ENCODE results near the gene IL17A. TPM values are rescaled to one million over a fixed set of nuclear protein-coding genes. Genes with fewer than 3 reads are reported as not detected.

Gene IL17A
- not detected in 2 replicates for total RNA-seq

DNA sequence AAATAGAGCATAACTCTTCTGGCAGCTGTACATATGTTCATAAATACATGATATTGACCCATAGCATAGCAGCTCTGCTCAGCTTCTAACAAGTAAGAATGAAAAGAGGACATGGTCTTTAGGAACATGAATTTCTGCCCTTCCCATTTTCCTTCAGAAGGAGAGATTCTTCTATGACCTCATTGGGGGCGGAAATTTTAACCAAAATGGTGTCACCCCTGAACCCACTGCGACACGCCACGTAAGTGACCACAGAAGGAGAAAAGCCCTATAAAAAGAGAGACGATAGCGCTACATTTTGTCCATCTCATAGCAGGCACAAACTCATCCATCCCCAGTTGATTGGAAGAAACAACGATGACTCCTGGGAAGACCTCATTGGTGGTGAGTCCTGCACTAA lies at the start of gene IL17A:
Gene IL17A (plus strand): TSS at position 301 of the 400 bp plus-strand sequence. CDS start 57 bp downstream, at position 358.
- intact Hi-C loops (cut with micrococcal nuclease): no loop called here

GRCh38 chr6:52136934-52137467 lies 49.2 kb upstream of the IL17A start:
- intact Hi-C loops (cut with micrococcal nuclease): no loop called here

- intact Hi-C loops (cut with micrococcal nuclease): no loop called here
Observed at GRCh38 chr6:52138284-52138683, 47.9 kb upstream of the IL17A start.

DNA sequence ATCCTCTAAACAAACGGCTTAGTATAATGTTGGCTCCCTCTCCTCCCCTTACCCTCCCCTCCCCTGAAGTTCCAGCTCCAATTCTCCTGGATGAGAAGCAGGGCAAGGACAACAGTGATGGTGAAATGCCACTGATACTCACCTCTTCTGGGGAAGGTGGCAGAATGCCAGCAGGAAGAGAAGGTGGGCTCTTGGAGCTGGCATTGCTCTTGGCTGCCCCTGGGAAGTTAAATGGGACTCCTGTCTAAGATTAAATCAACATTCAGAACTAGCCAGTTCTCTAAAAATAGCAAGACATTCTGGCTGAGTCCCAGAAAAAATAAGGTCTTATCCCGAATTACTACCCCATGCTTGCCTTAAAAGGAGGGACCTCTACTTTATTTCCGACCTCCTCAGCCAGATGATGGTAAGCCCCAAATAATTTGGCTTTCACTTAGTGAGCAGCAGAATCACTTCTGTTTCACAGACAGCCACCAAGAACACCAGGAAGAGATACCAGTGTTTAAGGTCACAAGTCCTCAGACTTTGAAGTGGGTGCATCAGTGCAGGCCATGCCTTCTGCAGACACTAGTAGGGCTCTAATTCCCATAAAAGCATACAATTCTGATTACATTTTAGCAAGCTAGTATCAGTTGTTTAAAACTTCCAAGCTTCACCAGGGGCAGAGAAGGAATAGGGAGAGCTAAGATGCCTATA lies 46.0 kb upstream of the IL17A start:
- intact Hi-C loops (cut with micrococcal nuclease): no loop called here

DNA sequence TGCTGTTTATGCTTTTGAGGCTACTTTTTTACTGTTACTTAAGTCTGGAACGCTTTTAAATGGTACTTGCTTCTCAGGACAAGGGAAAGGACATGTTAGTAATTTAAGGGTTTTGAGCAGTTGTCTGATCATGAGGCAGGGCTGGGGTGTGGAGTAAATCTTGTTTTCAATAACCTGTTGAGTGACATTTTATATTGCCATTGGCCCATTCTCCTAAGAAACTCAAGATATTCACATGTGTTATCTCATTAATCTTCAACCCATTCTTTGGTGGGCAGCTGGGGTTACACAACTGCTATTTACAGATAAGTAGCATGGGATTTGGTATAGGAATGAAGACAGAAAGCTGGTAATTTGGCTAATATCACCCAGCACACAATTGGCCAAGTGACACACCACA lies 44.6 kb upstream of the IL17A start:
- intact Hi-C loops (cut with micrococcal nuclease): no loop called here

- intact Hi-C loops (cut with micrococcal nuclease): no loop called here
Observed at GRCh38 chr6:52142556-52142955, 43.6 kb upstream of the IL17A start.

GRCh38 chr6:52143551-52143950 lies 42.6 kb upstream of the IL17A start:
- intact Hi-C loops (cut with micrococcal nuclease): no loop called here

DNA sequence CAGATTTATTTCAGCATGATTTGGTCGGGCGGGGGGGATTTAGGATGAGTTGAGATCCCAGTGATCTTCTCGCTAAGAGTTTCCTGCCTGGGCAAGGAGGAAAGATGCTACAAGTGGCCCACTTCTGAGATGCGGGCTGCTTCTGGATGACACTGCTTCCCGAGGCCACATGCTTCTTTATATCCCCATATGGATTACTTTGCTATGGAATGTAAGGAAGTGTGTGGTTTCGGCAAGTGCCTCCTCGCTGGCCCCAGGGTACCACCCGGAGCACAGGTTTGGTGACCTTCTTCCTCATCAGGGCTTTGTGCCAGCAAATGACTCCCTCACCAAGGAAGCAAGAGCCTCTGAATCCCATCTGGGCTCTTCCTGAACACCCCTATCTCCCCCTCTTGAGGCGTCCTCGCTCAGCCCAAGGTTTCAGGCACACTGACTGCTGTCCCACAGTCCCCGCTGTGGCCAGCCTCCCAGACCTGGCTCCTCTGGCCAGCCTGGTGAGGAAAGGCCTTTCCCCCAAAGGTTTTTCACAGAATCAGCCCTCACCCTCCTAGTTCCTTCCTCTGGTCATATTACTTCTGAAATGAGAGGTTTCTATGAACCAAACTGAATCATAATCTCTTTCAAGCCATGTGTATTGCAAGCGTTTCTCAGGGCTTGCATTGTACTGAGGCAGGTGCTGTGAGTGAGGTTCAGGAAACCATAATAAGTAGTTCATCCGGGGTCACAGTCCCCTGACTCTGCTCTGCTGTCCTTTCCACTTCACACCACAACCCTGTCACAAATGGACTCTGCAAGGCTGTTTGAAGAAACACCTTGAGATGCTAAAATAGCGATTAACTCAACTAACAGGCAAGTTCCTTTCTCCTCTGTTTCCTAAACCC lies 41.7 kb upstream of the IL17A start:
- intact Hi-C loops (cut with micrococcal nuclease): no loop called here

DNA sequence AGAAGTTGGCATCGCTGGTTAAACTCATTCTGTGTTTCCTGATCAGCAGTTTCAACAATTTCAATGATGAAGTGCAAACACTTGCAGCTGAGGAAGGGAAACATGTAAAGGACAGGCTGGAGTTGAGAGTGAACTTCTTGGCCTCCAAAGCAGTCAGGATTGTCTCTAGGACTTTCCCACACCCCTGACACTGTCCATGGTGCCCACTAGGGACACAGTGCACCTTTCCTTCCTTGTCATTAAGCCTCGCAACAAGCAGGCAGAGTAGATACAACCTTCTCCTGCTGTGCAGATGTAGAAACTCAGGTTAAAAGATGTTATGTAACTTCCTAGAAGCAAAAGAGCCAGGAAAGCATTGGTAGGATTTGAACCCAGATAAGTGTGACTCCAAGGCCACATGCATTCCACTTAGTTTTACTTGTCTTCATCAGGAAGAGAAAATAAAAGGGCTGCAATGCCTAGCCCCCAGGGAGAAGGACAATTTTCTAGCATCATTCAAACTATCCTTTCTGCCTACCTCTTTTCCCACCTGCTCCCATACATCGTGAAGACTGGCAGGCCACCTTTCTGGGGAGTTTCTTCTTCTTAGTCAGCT lies 39.2 kb upstream of the IL17A start:
- intact Hi-C loops (cut with micrococcal nuclease): no loop called here

DNA sequence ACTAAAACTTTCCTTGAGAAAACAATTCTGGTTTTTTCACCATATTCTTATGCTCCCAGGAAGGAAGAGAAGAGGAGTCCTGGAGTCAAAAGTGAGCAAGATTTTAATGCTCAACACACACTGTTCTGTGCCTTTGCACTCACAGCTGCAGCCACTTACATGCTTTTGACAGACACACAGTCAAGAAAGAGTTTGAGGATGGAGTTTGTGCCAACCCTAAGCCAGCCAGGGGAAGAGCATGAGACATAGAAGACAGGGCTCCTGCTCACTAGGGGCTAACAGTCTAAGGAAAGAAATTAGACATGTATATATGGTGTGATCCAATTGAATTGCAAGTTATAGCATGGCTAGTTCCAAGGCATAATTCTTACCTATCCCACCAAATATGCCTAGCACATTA lies 37.1 kb upstream of the IL17A start:
- intact Hi-C loops (cut with micrococcal nuclease): no loop called here

- intact Hi-C loops (cut with micrococcal nuclease): no loop called here
Observed at GRCh38 chr6:52149949-52150348, 36.2 kb upstream of the IL17A start.

- intact Hi-C loops (cut with micrococcal nuclease): no loop called here
Observed at GRCh38 chr6:52152070-52152423, 34.1 kb upstream of the IL17A start.

GRCh38 chr6:52152711-52153160 lies 33.4 kb upstream of the IL17A start:
- intact Hi-C loops (cut with micrococcal nuclease): no loop called here

DNA sequence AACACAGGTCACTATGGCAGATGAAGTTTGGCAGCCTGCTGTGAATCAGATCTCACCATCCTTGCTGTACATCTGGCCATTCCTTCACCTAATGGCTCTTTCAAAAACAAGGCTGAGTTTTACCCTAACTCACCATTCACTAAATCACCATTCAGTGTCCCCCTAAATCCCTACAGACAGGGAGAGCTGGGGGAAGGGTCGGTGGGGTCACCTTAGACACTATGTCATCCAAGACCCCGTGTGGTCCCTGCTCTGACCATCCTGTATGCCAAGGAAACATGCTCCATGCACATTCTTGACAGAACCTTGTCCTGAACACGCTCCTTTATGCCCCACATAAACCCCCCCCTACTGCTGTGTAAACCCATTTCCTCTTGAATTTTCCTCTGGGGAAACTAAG lies 31.8 kb upstream of the IL17A start:
- intact Hi-C loops (cut with micrococcal nuclease): no loop called here

- intact Hi-C loops (cut with micrococcal nuclease): no loop called here
Observed at GRCh38 chr6:52155791-52156576, 30.2 kb upstream of the IL17A start.

GRCh38 chr6:52157301-52157941 lies 28.8 kb upstream of the IL17A start:
- intact Hi-C loops (cut with micrococcal nuclease): no loop called here

DNA sequence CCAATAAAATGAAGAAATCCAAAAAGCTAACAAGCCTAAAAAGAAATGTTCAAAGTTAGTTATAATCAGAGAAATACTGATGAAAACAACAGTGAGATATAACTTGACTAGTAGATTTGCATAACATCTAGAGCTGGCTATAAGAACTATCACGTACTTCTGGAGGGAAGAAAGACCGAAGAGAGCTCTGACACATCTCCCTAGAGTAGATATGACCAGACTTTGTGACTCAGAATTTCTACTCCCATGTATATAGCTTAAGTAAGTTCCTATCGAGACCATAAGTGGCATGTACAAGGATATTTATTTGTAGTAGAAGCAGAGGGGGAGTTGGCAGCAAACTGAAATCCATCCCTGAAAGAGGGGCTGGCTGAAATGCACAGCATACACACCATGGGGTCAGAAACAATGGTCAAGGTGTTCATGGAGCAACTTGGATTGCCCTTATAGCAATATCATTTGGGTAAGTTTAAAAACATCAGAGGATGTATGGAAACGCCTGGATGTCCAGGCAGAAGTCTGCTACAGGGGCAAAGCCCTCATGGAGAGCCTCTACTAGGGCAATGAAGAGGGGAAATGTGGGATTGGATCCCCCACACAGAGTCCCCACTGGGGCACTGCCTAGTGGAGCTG lies 25.6 kb upstream of the IL17A start:
- intact Hi-C loops (cut with micrococcal nuclease): loop anchor here (5.0 to 10.0 kb wide), 3 partner anchors 52 to 414 kb away; partner anchors contain the start of gene TRAM2

DNA sequence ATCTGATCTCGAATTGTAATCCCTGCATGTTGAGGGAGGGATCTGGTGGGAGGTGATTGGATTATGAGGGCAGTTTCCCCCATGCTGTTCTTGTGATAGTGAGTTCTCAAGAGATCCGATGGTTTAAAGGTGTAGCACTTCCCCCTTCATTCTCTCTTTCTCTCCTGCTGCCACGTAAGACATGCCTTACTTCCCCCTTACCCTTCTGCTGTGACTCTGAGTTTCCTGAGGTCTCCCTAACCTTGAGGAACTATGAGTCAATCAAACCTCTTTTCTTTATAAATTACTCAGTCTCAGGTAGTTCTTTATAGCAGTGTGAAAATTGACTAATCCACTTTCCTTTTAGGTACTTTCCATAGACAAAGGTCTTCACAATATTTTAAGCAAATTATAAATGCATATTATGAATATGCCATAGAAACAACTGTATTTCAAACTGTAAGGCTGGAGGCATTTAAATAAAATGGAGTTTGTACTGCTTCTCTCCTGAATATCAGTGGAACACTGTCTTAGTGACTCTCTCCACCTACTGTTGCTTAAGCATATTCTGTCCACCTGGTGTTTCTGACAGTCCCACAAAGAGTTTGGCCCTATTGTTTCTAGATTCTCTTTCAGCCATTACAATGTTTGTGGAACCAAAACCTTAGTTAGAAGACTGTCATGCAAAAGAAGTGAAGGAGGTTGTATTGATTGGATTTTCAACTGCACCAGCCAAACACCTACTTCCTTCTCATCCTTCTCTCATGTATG lies 24.3 kb upstream of the IL17A start:
- intact Hi-C loops (cut with micrococcal nuclease): loop anchor here (2.0 to 10.0 kb wide), 4 partner anchors 50 to 413 kb away; partner anchors contain the start of gene TRAM2
